ENCODE results near the gene GALNT17. TPM values are rescaled to one million over a fixed set of nuclear protein-coding genes. Genes with fewer than 3 reads are reported as not detected.

The GALNT17 gene
- total RNA-seq, 1 donor from 2014 or later: 0.12 TPM

DNA sequence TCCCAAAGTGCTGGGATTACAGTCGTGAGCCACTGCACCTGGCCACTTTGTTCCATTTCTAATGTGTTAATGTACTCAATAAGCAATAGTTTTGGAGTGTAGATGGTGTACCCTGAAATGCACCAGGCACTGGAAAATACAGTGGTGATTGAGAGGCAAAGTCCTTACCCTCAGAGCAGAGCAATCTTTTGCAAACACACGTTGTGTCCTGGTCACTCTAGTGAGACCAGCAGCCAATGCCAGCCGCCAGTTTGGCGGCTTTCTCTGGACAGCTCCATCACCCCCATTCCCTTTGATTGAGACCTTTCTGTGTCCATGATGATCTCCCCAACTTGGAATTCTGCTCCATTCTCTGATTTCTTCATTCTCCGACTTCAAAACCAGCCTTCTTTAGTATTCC is 231.3 kb downstream of the GALNT17 start:
- no peak for DNase-seq (ENCODE audit: low read depth)
- no peak for TF ChIP-seq CTCF (conservative IDR thresholded peaks at IDR 0.05; ENCODE audit: low read depth, low read length)
- H3K4me3 ChIP-seq (ENCODE audit: low read depth, low read length): no peak overlapping the region

GRCh38 chr7:71363627-71364026 is 231.7 kb downstream of the GALNT17 start:
- TF ChIP-seq CTCF (conservative IDR thresholded peaks at IDR 0.05; ENCODE audit: low read depth, low read length): no peak
- no peak for DNase-seq (ENCODE audit: low read depth)
- no peak overlapping the region for H3K4me3 ChIP-seq (ENCODE audit: low read depth, low read length)

DNA sequence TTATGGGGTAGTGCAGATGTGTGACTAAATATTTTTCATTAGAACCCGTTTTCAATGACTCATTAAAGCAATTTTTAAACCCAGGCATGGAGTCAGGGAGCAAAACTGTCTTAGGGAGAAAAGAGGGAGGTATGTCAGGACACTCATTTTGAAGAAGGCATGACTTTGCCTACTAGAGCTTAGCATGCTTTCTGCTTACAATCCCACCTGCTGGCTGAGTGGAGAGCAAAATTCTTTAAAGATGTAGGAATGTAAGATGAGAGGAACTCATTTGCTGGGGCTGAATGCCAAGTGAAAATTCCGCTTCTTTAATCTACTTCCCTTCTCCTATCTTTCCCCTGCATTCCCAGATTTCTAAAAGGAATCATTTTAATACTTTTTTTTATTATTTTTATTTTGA is 232.6 kb downstream of the GALNT17 start:
- DNase-seq (ENCODE audit: low read depth): no peak
- H3K4me3 ChIP-seq (ENCODE audit: low read depth, low read length): no peak overlapping the region
- no peak for TF ChIP-seq CTCF (conservative IDR thresholded peaks at IDR 0.05; ENCODE audit: low read depth, low read length)

DNA sequence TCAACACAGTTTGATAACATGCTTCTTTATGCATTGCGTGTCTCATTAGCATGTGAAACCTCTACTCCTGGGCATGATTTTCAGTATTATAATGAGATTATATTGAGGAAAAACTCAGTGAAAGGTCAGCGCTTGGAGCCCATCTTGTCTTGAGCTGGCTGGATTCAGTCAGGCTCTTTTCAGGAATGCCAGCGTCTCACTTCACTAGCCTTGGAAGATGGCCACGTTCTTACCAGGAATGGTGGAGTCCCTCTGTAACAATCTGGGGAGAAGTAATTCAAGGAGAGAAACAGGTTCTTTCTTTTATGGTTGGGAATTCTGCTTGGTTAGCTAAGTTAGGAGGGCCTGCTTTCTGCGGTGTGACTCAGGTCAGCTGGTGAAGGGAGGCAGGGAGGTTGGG is 241.0 kb downstream of the GALNT17 start:
- no peak overlapping the region for H3K4me3 ChIP-seq (ENCODE audit: low read depth, low read length)
- no peak for TF ChIP-seq CTCF (conservative IDR thresholded peaks at IDR 0.05; ENCODE audit: low read depth, low read length)

DNA sequence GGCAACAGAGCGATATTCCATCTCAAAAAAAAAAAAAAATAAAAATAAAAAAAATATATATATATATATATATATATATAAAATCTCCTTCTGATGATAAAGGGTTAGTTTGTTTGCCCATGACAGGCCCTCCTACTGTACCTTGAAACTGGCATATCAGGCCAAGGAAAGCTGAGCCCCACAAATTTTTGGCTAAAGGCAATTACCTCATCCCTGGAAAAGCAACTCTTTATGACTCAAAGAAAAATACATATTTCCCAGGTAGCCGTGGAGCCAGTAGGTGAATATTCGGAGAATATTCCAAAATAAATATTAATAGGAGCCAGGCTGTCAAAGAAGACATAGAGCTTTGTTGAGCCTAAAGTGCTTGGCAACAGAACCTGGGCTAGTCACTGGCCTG is 245.1 kb downstream of the GALNT17 start:
- no peak for TF ChIP-seq CTCF (conservative IDR thresholded peaks at IDR 0.05; ENCODE audit: low read depth, low read length)
- DNase-seq (ENCODE audit: low read depth): no peak
- no peak overlapping the region for H3K4me3 ChIP-seq (ENCODE audit: low read depth, low read length)

More for the DNA sequence above, 241.0 kb downstream of the GALNT17 start:
- no peak for DNase-seq (ENCODE audit: low read depth)

DNA sequence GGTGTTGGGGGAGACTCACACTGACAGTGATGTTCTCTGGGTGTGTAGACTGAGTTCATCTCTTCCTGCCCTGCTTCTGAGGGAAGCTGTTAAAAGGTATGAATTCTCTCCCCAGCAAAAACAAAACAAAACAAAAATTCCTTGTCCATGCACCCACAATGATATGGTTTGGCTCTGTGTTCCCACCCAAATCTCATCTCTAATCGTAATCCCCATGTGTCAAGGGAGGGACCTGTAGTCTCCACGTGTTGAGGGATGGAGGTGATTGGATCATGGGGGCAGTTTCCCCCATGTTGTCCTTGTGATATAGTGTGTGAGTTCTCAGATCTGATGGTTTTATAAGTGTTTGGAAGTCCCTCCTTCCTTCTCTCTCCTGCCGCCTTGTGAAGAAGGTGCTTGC is 245.5 kb downstream of the GALNT17 start:
- no peak for TF ChIP-seq CTCF (conservative IDR thresholded peaks at IDR 0.05; ENCODE audit: low read depth, low read length)
- no peak overlapping the region for H3K4me3 ChIP-seq (ENCODE audit: low read depth, low read length)
- no peak for DNase-seq (ENCODE audit: low read depth)

DNA sequence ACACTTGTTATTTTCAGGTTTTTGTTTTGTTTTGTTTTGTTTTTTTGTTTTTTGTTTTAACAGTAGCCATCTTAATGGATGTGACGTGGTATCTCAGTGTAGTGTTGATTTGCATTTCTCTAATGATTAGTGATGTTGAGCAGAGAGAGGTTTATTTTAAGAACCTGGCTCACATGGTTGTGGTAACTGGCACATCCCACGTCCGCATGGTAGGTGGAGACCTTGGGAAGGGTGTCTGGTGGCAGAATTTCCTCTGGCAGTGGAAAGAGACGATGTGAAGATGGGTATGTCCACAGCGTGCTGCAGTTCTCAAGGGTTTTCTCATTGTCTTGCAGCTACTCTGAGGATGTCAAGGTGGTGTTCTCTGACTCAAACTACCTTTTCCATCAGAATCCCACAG is 252.2 kb downstream of the GALNT17 start:
- H3K4me3 ChIP-seq (ENCODE audit: low read depth, low read length): no peak overlapping the region
- no peak for TF ChIP-seq CTCF (conservative IDR thresholded peaks at IDR 0.05; ENCODE audit: low read depth, low read length)
- no peak for DNase-seq (ENCODE audit: low read depth)
